ENCODE measurements around the gene ANO9. TPM values are rescaled to one million over a fixed set of nuclear protein-coding genes. Genes with fewer than 3 reads are reported as not detected.

ANO9 gene
- total RNA-seq, 1 donor from 2014 or later = not detected

DNA sequence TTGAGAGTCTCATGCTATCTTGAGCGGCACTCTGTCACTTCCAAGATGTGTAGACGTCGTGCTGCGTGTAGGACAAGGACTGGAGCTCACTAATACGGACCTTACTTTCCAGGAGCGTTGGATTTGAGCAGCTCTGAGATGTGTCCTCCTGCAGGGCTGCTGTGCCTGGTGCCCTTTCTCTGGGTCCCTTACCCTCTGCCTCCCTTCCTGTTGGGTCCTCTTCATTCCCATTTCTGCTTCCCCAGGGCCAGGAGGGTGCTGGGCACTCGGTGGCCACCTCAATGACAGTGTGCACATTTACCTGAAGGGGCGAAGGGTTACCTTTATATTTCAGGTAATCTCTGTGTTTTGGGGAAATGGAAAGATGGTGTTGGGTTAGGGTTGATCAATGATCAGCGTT lies 12.2 kb upstream of the ANO9 start:
- no peak for FAIRE-seq
- no peak for DNase-seq (ENCODE audit: low spot score in 2 of 2)

DNA sequence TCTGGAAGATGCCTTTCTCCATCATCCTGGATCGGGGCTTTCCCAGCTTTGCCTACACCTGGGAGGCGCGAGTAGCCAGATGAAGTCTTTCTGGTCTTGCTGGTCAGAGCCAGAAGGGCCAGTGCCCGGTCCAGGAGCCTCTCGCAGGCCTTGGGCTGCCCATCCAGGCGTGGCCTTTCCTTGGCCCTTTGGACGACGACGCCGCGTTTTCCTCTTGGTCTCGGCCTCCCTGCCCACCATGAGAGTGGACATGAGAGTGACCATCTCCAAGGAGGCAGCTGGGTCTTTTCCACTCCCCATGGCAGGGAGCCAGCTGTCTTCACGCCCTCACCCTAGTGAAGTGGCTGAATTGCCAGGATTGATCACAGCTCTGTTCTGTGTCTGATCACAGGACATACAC lies 11.8 kb upstream of the ANO9 start:
- DNase-seq (ENCODE audit: low spot score in 2 of 2) = no peak
- no peak for FAIRE-seq

DNA sequence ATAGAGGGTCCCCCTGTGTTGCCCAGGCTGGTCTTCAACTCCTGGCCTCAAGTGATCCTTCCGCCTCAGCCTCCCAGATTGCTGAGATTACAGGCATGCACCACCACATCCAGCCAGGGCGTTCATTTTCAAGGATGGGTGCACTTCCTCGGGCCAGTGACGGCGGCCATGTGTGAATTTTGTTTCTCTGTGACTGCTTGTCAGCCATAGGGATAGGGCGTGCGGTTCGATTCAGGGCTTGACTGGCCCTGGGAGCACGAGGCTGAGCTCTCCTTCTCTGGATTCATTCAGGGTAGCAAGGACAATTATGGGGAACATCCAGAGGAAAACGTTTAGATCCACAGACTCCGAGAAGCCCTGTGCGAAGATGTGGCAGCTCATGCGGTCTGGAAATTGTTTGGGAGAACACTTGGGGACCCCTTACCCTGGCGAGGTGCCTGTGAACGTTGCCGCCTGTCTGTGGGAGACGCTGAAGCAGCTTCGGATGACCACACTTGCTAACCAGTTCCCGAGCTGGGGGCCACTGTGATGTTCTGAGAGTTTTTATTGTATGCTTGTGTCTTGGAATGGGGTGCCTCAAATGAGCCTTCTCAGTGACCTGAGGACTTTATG lies 11.2 kb upstream of the ANO9 start:
- FAIRE-seq = no peak

DNA sequence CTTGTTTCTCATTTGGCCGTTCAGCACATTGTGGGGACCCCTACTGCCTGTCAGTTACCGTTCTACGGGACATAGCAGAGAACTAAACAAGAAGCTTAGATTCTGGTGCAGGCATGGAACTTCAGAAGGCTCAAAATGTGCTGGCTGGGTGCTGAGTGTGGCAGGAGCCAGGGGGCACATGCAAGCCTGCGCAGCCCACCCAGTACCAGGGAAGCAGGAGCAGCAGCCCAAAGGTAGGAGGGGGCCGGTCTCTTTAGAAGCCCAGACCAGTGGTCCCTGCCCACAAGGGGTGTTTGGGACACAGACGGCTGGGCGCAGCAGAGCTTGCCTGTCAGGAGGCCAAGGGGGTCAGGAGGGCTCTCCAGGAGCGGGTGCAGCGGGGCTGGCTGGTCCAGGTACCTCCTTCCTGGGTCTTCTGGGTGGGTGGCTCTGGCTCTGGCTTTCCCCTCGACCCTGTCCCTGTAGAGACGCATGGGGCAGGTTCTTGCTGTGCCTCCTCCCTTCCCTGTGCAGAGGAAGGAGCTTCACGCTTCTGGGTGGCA lies 10.5 kb upstream of the ANO9 start:
- FAIRE-seq (no peak), DNase-seq (ENCODE audit: low spot score in 2 of 2) (no peak)

More for the DNA sequence above, 11.2 kb upstream of the ANO9 start:
- DNase-seq (ENCODE audit: low spot score in 2 of 2) = no peak

DNA sequence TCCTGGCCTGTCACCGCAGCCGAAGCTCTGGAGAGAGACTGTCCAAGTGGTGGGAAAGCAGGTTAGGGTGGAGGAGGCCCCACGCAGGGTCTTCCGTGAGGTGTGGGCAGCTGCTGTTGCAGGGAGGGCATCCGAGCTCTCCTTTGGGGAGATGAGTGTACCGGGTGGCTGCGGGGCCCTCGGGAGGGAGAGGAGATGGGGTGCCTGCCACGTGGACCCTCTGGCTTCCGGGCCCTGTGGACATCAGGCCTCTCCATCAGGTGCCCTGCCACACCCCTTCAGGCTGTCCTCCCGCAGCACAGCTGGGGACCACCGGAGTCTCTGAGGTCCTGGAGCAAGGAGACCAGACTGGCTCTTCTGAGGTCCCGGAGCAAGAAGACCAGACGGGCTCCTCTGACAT lies 9.9 kb upstream of the ANO9 start:
- FAIRE-seq (no peak), DNase-seq (ENCODE audit: low spot score in 2 of 2) (no peak)

DNA sequence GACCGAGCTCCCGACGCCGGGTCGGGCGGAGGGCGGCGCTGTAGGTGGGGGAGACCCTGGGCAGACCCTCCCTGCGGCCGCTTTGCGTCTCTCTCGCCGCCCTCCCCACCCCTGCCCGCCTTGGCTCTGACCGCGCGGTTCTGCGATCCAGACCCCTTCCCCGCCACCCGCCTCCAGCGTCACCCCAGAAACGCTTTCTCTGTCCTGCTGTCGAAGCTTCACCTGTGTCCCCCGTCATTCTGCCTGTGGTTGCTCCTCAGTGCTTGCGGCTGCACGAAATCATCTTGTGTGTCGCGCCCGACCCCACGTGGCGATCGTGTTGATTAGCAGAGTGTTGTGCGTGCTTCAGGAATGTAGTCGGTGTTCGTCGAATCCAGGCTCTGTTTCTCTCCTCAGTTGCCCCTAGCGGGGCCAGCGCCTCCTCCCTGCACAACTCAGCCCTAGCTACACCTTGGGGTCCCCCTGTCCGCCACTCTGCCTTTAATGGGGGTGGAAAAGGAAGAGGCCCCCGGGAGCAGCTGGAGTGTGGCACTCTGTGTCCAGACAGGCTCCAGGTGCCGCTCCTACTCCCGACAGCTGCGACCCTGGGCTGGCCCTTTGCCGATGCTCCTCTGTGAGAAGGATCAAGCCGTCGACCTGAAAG lies 9.1 kb upstream of the ANO9 start:
- DNase-seq (ENCODE audit: low spot score in 2 of 2) = peak; percentile 68 to 71
- FAIRE-seq = no peak

DNA sequence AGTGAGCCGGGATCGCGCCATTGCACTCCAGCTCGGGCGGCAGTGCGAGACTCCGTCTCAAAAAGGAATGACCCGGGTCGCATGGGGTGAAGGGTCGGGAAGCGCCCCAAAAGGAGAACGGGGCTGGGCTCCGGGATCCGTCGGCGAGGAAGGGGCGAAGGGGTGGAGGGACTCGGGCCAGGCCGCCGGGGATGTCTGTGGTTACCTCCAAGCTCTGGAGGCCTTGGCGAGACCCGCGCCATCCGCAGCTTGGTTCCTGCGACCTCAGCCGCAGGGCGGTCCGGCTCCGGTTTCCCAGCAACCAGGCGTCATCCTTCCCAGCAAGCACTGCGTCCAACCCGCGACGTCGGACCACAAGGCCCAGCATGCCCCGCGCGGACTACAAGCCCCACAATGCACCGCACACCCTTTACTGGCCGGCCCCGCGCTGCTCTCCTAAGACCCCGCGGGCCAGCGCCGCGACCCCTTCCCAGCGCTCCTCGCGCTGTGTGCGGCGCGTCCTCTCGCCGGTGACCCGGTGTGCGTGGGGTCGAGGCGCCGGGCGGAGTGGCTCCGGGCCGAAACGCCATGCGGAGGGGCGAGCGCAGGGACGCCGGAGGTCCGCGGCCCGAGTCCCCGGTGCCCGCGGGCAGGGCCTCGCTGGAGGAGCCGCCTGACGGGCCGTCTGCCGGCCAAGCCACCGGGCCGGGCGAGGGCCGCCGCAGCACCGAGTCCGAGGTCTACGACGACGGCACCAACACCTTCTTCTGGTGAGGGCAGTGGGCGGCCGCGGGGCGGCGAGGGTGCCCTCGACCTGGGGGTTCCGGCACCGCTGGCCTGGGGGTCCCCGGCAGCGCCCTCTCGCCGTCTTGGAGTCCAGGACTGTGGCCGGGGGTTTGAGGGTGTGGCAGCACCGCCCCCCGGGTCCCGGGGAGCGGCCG lies 8.3 kb upstream of the ANO9 start, which contains the start of gene PTDSS2:
PTDSS2 (plus strand) TSS at position 391 of the 920 bp plus-strand sequence; CDS start at position 568, 177 bp downstream.
- FAIRE-seq (no peak), DNase-seq (ENCODE audit: low spot score in 2 of 2) (peak; percentile 95 to 98)

DNA sequence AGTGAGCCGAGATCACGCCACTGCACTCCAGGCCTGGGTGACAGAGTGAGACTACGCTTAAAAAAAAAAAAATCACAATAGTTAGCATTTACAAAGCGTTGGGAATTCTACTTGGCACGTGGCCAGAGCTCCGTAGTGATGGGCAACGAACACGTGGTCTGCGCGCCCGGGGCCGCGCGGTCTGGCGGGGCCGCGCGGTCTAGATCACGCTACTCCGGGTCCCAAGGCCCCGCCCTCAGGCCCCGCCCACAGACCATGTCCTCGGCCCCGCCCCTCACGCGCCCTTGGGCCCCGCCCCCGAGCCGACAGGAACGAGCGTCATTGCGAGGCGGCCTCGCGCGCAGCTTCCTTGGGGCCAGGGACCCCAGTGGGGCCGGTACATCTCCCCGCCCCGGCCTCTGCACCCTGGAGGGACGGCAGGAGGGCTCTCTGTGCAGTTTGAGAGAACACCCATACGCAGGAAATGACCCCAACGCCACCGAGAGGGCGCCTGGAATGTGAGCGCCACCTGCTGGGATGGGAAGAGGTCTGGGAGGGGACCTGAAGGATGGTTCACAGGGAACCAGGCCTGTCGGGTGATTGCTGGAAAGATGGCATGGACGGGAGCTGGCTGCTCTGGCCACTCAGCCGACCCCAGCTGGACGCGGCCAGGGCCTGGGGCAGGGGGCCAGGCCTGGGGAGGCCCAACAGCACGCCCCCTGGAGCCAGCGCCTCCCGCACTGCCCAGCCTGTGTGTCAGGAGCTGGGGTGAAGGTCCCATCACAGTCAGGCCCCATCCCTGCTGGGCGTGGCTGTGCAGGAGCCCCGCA lies 6.3 kb upstream of the ANO9 start:
- FAIRE-seq (no peak), DNase-seq (ENCODE audit: low spot score in 2 of 2) (peak; percentile 95 to 97)

DNA sequence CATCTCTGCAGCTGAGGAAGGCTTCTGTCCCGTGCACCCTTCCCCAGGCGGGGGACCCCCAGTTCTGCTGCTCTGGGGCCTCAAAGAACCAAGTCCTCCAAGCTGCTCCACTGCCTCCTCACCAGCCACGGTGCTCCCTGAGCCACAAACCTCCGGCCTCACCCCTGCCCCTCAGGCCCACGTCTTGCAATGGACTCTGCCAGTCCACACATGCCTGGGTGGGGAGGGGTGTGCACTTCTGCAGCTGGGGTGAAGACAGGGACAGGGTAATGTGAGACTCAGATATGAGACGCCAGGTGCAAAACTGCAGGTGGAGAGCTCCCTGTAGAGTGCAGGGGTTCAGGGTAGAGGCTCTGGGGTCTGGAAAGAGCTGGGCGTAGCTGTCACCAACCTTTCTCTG lies 5.1 kb upstream of the ANO9 start:
- FAIRE-seq (no peak), DNase-seq (ENCODE audit: low spot score in 2 of 2) (no peak)

DNA sequence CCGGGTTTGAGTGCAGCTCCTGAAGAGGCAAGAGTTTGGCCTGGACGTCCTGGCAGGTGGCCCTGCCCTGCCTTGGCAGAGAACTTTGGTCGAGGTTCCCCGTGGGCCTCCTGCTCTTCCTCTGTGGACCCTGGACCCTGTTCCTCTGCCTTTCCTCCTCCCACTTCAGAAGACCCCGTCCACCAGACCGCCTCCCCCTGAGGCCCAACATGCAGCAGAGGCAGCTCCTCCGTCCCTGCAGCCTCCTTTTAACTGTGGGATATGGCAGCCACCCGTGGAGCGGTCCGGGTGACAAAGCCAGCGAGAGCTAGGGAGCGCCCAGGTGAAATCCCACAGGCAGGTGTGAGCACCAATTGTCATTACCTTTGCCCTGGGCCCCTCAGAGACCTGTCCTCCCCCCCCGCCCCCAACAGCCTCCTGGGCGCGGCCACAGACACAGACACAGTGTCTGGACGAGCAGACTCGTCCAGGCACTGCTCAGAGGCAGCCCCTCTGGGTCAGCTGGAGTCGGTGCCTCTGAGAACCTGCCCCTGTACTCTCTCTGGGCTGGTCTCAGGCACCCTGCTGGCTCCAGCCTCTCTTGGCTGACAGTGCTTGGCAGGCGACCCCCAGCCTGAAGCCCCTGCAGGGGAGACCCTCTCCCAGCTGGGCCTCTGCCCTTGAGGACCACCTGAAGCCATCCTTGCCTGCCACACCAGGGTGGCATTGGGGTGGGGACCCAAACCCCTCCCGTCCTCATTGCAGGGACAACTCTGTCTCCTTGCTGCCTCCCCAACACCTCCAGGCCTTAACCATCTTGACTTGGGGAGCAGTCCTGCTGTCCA lies 4.2 kb upstream of the ANO9 start:
- FAIRE-seq = no peak

DNA sequence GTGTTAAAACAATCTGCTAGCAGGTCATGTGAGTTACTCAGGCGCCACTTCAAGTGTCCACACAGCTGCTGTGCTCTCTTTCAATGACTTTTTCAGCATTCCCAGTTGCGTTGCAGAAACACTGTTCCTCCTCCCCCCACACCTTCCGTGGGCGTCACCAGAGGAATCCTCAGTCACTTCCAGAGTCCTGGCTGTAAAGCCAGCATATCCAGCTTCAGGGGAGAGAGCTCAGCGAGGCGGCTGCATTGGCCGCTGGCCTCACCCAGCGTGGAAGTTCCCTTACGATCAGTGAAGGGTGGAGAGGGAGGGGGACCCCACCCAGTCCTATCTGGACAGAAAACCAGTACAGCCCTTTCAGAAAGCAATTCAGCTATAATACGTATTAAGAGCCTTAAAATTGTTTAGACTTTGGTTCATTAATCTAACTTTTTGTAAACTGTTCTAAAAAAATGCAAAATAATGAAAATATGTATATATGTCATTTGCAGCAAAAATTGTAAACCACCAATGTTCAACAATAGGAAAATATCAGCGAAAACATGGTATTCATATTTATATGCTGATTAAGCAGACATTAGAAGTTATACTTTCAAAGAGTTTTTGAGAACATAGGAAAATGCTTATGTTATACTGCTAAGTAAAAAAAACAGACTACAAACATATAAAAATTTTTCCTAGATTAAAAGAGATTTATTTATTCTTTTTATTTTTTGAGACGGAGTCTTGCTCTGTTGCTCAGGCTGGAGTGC lies 2.8 kb upstream of the ANO9 start:
- FAIRE-seq (no peak), DNase-seq (ENCODE audit: low spot score in 2 of 2) (no peak)

More for the DNA sequence above, 4.2 kb upstream of the ANO9 start:
- no peak for DNase-seq (ENCODE audit: low spot score in 2 of 2)

DNA sequence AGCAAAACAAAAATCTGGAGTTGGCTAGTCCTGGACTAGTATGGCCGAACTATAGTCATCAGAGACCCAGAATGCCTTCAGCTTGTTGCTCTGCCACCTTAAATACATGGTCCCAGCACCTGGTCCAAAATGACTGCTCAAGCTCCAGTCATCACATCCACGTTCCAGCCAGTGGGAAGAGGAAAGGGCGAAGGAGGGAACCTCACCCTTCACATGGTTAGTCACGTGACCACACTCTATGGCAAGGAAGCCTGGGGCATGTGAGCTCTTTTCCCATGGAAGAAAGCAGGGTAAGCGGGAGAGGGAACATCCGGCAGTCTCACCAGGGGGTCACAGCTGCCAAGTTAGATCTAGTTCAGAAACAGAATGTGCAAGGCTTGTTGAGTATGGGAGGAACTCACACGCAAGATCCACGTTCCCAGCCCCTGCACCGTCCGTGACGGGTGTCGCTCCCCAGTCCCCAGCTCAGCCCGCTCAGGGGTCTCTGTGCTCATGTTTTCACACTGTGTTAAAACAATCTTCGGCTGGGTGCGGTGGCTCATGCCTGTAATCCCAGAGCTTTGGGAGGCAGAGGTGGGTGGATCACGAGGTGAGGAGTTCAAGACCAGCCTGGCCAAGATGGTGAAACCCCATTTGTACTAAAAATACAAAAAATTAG lies 1.9 kb upstream of the ANO9 start:
- DNase-seq (ENCODE audit: low spot score in 2 of 2) (no peak), FAIRE-seq (no peak)

DNA sequence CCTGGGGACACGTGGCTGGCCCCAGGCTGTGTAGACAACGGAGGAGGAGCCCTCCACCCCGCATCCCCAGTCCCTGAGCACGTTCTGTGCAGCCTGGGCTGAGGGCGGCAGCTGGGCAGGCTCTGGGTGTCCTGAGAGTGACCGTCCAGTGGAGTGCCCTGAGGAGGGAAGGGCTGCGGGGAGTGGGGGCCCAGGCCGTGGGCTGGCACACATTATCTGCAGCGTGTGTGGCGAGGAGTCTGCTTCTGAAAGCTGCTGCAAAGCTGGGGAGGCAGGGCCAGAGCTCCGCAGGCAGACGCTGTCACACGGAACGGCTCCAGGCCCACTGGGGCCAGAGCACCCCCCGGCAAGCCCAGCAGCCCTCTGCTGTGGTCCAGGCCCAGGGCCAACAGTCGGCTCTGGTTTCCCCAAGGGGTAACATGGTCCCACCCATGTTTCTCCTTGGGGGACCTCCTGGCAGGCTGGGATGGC lies 835 bp upstream of the ANO9 start:
- no peak for FAIRE-seq
- no peak for DNase-seq (ENCODE audit: low spot score in 2 of 2)

DNA sequence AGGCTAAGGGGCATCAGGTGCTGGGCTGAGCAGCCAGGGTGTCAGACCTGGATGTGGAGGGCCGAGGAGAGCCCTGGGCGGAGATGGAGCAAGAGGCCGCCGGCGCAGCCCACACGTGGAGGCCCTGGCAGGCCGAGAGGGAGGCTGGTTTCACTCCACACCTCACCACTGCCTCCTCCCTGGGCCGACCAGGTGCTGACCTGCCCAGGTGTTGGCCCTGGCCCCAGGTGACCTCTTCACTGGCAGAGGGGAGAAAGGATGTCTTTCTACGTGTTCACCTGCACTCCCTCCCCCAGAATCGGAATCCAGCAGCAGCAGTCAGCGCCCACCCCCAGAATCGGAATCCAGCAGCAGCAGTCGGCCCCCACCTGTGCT lies 781 bp downstream of the ANO9 start:
- no peak for DNase-seq (ENCODE audit: low spot score in 2 of 2)
- FAIRE-seq = no peak

DNA sequence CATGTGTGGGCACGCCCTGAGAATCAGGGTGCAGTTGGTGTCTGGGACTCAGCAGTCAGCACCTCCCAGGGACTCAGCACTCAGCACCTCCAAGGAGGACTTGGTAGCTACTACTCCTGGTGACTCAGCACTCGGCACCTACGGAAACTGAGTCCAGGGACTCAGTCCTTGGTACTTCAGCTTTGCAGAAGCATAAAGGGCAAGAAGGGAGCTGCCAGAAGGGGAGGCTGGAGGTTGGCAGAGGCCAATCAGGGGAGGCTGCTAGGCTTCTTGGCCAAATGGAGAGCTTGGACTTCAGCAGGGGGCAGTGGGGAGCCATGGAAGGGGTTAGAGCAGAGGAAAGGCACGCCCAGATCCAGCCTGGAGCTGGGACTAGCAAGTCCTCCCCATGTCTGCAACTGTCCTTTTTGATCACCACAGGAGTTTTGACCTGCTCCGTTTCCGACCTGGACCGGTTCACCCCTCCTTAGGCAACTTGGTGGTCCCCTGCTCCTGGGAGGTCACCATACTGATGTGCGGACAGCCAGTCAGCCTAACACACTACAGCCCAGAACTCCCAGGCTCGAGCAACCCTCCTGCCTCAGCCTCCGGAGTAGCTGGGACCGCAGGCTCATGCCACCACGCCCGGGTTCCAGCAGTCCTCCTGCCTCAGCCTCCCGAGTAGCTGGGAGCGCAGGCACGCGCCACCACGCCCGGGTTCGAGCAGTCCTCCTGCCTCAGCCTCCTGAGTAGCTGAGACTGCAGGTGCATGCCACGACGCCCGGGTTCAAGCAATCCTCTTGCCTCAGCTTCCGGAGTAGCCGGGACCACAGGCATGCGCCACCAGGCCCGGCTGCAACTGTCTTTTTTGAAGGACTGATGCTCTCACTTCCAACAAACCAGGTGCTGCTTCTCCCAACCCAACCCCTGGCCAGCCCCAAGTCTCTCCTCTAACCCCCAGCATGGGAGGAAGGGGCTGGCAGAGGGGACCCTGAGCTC lies 1.5 kb downstream of the ANO9 start:
- FAIRE-seq = no peak
- DNase-seq (ENCODE audit: low spot score in 2 of 2) = no peak

DNA sequence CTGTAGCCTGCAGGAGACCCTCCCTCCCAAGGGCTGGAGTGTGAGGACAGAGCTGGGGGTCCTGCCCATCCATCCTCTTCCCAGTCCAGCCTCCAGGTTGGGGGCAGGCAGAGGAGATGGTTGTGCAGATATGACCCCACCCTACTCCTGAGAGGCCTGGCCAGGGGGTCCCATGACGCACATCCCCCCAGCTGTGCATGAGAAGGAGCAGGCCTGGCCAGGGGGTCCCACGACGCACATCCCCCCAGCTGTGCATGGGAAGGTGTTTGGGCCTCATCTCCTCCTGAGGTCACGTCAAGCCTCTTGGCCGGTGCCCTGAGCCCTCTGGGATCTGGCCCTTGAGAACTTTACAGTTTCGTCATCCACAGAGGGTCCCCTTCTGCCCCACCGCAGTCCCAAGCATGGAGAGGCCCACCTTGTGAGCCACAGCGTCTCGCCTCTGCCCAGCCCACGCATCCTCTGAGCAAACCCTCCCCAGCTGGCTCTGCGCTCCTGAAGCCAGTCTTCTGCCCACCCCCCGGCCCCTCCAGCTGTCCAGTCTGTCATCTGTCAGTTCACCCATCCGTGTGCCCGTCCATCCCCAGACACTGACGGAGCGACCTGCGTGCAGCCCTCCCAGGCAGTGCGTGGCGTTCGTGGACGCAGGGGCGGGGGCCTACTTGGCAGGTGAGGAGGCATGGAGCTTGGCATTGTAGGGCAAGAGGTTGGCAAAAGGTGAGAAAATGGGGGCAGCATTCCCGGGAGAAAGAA lies 2.3 kb downstream of the ANO9 start:
- DNase-seq (ENCODE audit: low spot score in 2 of 2) (no peak), FAIRE-seq (no peak)

All from frontal cortex (tissue), 4 donors.